Suprapubic skin (tissue), 4 donors: Measurements from ENCODE around the gene APH1B.

ENCODE experiments used
- CTCF ChIP-seq, 2 donors: fragments of 200-600 bp in 1 of 2; fragments of 450-650 bp in 1 of 2; sonication (generic) in 1 of 2; IDR thresholded peaks; one replicate each; pipeline ENCODE4 v1.5.1; 2016 to 2019; ENCODE audit warnings: antibody characterized with exemption in 2 of 2, mild to moderate bottlenecking in 1 of 2, moderate library complexity in 1 of 2
- EP300 ChIP-seq: sonication (generic); formaldehyde crosslinking; IDR thresholded peaks from one replicate; pipeline ENCODE4 v1.6.1; 2017; ENCODE audit warnings: antibody characterized with exemption
- POLR2A ChIP-seq, 2 donors: fragments of 450-650 bp; IDR thresholded peaks; one replicate each; pipeline ENCODE4 v1.6.1; 2017; ENCODE audit warnings: antibody characterized with exemption in 2 of 2, mild to moderate bottlenecking in 2 of 2, moderate library complexity in 2 of 2
- POLR2AphosphoS5 ChIP-seq, 3 donors: sonication (generic); formaldehyde crosslinking; IDR thresholded peaks; one replicate each; pipeline ENCODE4 v1.6.1; 2017; ENCODE audit warnings: antibody characterized with exemption in 3 of 3

- TF ChIP-seq POLR2A (IDR thresholded peaks at IDR 0.05) (no peak), CTCF (IDR thresholded peaks at IDR 0.05) (no peak), EP300 (no peak), POLR2AphosphoS5 (IDR thresholded peaks at IDR 0.05) (no peak)
Observed at GRCh38 chr15:63319065-63319464, 41.7 kb downstream of the APH1B start.
